ENCODE data around the gene STPG3. TPM values are rescaled to one million over a fixed set of nuclear protein-coding genes. Genes with fewer than 3 reads are reported as not detected.
"Not testable (repeated sequence)": the region's sequence is repeated elsewhere in the genome, so short reads cannot be mapped to it uniquely, and the experiment has no call there.

STPG3 gene
- total and polyA plus RNA-seq, 2 experiments from 2014 or later, result not detected

DNA sequence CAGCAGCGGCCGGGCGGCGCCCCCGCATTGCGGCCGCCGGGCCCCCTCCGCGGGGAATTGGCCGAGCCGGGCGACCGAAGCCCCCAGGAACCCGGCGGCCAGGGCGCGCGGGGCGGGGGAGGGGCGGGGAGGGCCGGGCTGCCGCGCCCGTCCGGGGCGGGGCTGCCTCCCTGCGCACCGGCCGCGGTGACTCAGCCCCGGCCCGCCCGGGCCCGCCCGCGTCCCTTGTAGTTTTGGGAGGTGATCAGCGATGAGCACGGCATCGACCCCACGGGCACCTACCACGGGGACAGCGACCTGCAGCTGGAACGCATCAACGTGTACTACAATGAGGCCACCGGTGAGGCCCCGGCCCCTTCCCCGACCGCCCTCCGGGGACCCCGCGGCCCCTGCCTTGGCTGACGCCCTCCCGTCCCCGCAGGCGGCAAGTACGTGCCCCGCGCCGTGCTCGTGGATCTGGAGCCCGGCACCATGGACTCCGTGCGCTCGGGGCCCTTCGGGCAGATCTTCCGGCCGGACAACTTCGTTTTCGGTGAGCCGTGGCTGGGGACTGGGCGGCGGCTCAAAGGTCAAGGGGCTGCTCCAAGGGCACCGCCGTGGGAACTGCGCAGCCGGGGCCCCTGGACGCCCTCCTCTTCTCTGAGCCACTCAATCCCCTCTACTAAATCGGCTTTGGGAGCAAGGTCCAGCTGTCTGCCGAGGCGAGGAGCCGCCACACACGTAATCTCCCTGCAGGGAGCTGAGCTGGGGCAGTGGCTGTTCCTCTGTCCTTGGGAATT lies 9.4 kb upstream of the STPG3 start:
- Histone ChIP-seq H3F3A (ENCODE audit: insufficient read depth) (peaks cover 22% of the 10 kb centered on the region), H3K9me2 (ENCODE audit: insufficient read depth) (no peaks in the 10 kb centered on the region), H2AFZ (no peak overlapping the region), H3K27me3 (replicated peaks; ENCODE audit: insufficient read depth) (no peaks in the 10 kb centered on the region), H3K4me2 (ENCODE audit: unreplicated experiment) (peak overlapping the region; percentile 90), H3K4me1 (ENCODE audit: insufficient read depth) (peaks cover 13% of the 10 kb centered on the region; the same call in 1 of the 2 replicates), H3K9ac (peak overlapping the region; percentile 89), H3K27ac (peak overlapping the region; percentile 82), H3K4me3 (peak overlapping the region; percentile 84), H4K20me1 (ENCODE audit: insufficient read depth) (peaks cover 19% of the 10 kb centered on the region; the same call in 1 of the 2 replicates), H3K79me2 (ENCODE audit: insufficient read depth) (peaks cover 54% of the 10 kb centered on the region), H3K9me3 (ENCODE audit: low read depth) (no peaks in the 10 kb centered on the region), H3K36me3 (ENCODE audit: low read depth) (peaks cover 18% of the 10 kb centered on the region)
- WGBS, 2 experiments (ENCODE audit: low coverage in 1 of 2, low lambda C conversion rate in 2 of 2, missing lambda C conversion rate in 2 of 2), result 1 to 2% methylated on average over 29 to 60 of the region's 83 CpGs
- DNase-seq, result peak; percentile 89
- in situ Hi-C loops (cut with MboI), result no loop called here
- TF ChIP-seq EZH2phosphoT487 (IDR thresholded peaks at IDR 0.05; ENCODE audit: insufficient read depth, low read depth), result no peak
- TF ChIP-seq EZH2 (IDR thresholded peaks at IDR 0.05; ENCODE audit: insufficient read depth, poor library complexity, severe bottlenecking), result no peak

- H3K79me2 ChIP-seq (ENCODE audit: insufficient read depth), result peaks cover 51% of the 10 kb centered on the region
- H3F3A ChIP-seq (ENCODE audit: insufficient read depth), result peaks cover 22% of the 10 kb centered on the region
- H3K4me1 ChIP-seq (ENCODE audit: insufficient read depth), result peaks cover 13% of the 10 kb centered on the region; the same call in 1 of the 2 replicates
- H3K9me3 ChIP-seq (ENCODE audit: low read depth), result no peaks in the 10 kb centered on the region
- peaks cover 18% of the 10 kb centered on the region for H3K36me3 ChIP-seq (ENCODE audit: low read depth)
- H4K20me1 ChIP-seq (ENCODE audit: insufficient read depth), result peaks cover 19% of the 10 kb centered on the region; the same call in 1 of the 2 replicates
- no peaks in the 10 kb centered on the region for H3K9me2 ChIP-seq (ENCODE audit: insufficient read depth)
- H2AFZ ChIP-seq, result no peak overlapping the region
- H3K27me3 ChIP-seq (replicated peaks; ENCODE audit: insufficient read depth), result no peaks in the 10 kb centered on the region
- in situ Hi-C loops (cut with MboI), result no loop called here
- peak overlapping the region; percentile 90 for H3K4me2 ChIP-seq (ENCODE audit: unreplicated experiment)
- 82 to 83% methylated on average over 35 to 36 of the region's 36 CpGs for WGBS, 2 experiments (ENCODE audit: low coverage in 1 of 2, low lambda C conversion rate in 2 of 2, missing lambda C conversion rate in 2 of 2)
- peak overlapping the region; percentile 82; the same call in 1 of the 2 replicates for H3K27ac ChIP-seq
- H3K9ac ChIP-seq, result peak overlapping the region; percentile 89
- TF ChIP-seq EZH2 (IDR thresholded peaks at IDR 0.05; ENCODE audit: insufficient read depth, poor library complexity, severe bottlenecking) (no peak), EZH2phosphoT487 (IDR thresholded peaks at IDR 0.05; ENCODE audit: insufficient read depth, low read depth) (no peak)
- H3K4me3 ChIP-seq, result peak overlapping the region; percentile 84
- DNase-seq, result peak; percentile 25
Measured at GRCh38 chr9:137242269-137243203, 8.6 kb upstream of the STPG3 start.

DNA sequence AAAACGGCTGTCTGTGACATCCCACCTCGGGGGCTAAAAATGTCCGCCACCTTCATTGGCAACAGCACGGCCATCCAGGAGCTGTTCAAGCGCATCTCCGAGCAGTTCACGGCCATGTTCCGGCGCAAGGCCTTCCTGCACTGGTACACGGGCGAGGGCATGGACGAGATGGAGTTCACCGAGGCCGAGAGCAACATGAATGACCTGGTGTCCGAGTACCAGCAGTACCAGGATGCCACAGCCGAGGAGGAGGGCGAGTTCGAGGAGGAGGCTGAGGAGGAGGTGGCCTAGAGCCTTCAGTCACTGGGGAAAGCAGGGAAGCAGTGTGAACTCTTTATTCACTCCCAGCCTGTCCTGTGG lies 7.8 kb upstream of the STPG3 start:
- H3K27me3 ChIP-seq (replicated peaks; ENCODE audit: insufficient read depth); H2AFZ ChIP-seq; H3K9me2 ChIP-seq (ENCODE audit: insufficient read depth); DNase-seq; H3K9me3 ChIP-seq (ENCODE audit: low read depth); in situ Hi-C loops (cut with MboI); H3K4me2 ChIP-seq (ENCODE audit: unreplicated experiment); H3K27ac ChIP-seq: not testable (repeated sequence)
- H3K4me3 ChIP-seq, result peak overlapping the region; percentile 84; the same call in 1 of the 2 replicates
- peaks cover 22% of the 10 kb centered on the region for H3F3A ChIP-seq (ENCODE audit: insufficient read depth)
- H3K79me2 ChIP-seq (ENCODE audit: insufficient read depth), result peaks cover 47% of the 10 kb centered on the region
- H3K9ac ChIP-seq, result peak overlapping the region; percentile 23; the same call in 1 of the 2 replicates
- H3K4me1 ChIP-seq (ENCODE audit: insufficient read depth), result peaks cover 13% of the 10 kb centered on the region; the same call in 1 of the 2 replicates
- WGBS, 2 experiments (ENCODE audit: low coverage in 1 of 2, low lambda C conversion rate in 2 of 2, missing lambda C conversion rate in 2 of 2), result 85 to 87% methylated on average over 18 of the region's 18 CpGs
- peaks cover 19% of the 10 kb centered on the region; the same call in 1 of the 2 replicates for H4K20me1 ChIP-seq (ENCODE audit: insufficient read depth)
- H3K36me3 ChIP-seq (ENCODE audit: low read depth), result peaks cover 18% of the 10 kb centered on the region

All from GM23248 (cell line).